IMR-90 (cell line): ENCODE data around the gene KRTAP5-7.

ENCODE experiments used
- CEBPB ChIP-seq: IDR thresholded peaks from 2 replicates; pipeline ENCODE4 v1.6.1; 2012; ENCODE audit warnings: low read depth, low read length, improper control_type of control experiment
- FOS ChIP-seq: fragments of 150-350 bp; IDR thresholded peaks from 2 replicates; pipeline ENCODE4 v1.6.1; 2016; ENCODE audit warnings: low read depth, low read length
- MAFK ChIP-seq: IDR thresholded peaks from 2 replicates; pipeline ENCODE4 v1.6.1; 2012; ENCODE audit warnings: low read depth, low read length, improper control_type of control experiment
- MAZ ChIP-seq: IDR thresholded peaks from 2 replicates; pipeline ENCODE4 v1.6.1; 2012; ENCODE audit warnings: low read depth, mild to moderate bottlenecking, low read length, improper control_type of control experiment, moderate library complexity, borderline replicate concordance
- MXI1 ChIP-seq: IDR thresholded peaks from 2 replicates; pipeline ENCODE4 v1.6.1; 2012; ENCODE audit warnings: low read depth, mild to moderate bottlenecking, low read length, moderate library complexity, borderline replicate concordance
- POLR2A ChIP-seq: IDR thresholded peaks from 2 replicates; pipeline ENCODE4 v1.6.1; 2012; ENCODE audit warnings: mild to moderate bottlenecking, low read depth, low read length
- RAD21 ChIP-seq: IDR thresholded peaks from 2 replicates; pipeline ENCODE4 v1.6.1; 2012; ENCODE audit warnings: low read length, improper control_type of control experiment
- RFX5 ChIP-seq: IDR thresholded peaks from 2 replicates; pipeline ENCODE4 v1.8.0; 2012; ENCODE audit warnings: low read depth, mild to moderate bottlenecking, low read length, moderate library complexity
- SMC3 ChIP-seq: fragments of 150-350 bp; IDR thresholded peaks from 2 replicates; pipeline ENCODE4 v1.6.1; 2016; ENCODE audit warnings: low read depth, mild to moderate bottlenecking, antibody characterized with exemption, low read length, moderate library complexity
- TF ChIP-seq, protein P1 (sequence below): conservative IDR thresholded peaks from 2 replicates; pipeline ENCODE4 v1.5.1; 2012; ENCODE audit warnings: mild to moderate bottlenecking, low read depth, low read length, improper control_type of control experiment
- TF ChIP-seq, protein P2 (sequence below): fragments of 150-350 bp; IDR thresholded peaks from 2 replicates; pipeline ENCODE4 v1.6.1; 2017; ENCODE audit warnings: mild to moderate bottlenecking, antibody characterized with exemption, low read length, low read depth

DNA sequence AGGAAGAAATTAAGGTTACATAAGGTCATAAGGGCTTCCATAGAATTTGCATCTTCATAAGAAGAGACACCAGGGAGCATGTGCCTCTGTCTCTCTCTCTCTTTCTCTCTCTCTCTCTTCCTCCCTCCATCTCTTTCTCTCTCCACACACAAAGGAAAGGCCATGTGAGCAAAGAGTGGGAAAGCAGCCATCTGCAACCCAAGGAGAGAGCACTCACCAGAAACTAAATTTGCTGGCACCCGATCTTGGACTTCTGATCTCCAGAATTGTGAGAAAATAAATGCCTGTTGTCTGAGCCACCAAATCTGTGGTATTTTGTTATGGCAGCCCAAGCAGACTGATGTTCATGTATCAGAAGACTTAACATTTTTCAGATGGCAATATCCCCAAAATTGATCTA, 31.9 kb downstream of the KRTAP5-7 start:
- no peak for TF ChIP-seq RFX5
- TF ChIP-seq, protein P1, sequence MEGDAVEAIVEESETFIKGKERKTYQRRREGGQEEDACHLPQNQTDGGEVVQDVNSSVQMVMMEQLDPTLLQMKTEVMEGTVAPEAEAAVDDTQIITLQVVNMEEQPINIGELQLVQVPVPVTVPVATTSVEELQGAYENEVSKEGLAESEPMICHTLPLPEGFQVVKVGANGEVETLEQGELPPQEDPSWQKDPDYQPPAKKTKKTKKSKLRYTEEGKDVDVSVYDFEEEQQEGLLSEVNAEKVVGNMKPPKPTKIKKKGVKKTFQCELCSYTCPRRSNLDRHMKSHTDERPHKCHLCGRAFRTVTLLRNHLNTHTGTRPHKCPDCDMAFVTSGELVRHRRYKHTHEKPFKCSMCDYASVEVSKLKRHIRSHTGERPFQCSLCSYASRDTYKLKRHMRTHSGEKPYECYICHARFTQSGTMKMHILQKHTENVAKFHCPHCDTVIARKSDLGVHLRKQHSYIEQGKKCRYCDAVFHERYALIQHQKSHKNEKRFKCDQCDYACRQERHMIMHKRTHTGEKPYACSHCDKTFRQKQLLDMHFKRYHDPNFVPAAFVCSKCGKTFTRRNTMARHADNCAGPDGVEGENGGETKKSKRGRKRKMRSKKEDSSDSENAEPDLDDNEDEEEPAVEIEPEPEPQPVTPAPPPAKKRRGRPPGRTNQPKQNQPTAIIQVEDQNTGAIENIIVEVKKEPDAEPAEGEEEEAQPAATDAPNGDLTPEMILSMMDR, result no peak
- TF ChIP-seq POLR2A, result no peak
- TF ChIP-seq MAFK, result no peak
- TF ChIP-seq CEBPB, result no peak
- TF ChIP-seq, protein P2, sequence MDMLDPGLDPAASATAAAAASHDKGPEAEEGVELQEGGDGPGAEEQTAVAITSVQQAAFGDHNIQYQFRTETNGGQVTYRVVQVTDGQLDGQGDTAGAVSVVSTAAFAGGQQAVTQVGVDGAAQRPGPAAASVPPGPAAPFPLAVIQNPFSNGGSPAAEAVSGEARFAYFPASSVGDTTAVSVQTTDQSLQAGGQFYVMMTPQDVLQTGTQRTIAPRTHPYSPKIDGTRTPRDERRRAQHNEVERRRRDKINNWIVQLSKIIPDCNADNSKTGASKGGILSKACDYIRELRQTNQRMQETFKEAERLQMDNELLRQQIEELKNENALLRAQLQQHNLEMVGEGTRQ, result no peak
- TF ChIP-seq FOS, result no peak
- no peak for TF ChIP-seq MXI1
- TF ChIP-seq RAD21, result no peak
- no peak for TF ChIP-seq SMC3
- no peak for TF ChIP-seq MAZ
